Calu3 (cell line): ENCODE measurements around the gene UBXN11. TPM values are rescaled to one million over a fixed set of nuclear protein-coding genes. Genes with fewer than 3 reads are reported as not detected.
A peak's percentile ranks its signal among the peaks of the same experiment; 100 is the strongest.

Source experiments
- BruUV-seq: library from RNA; stranded (reverse); fragments of 400-500 nt; replicated peaks from 2 replicates; lab custom pipeline; 2021; lab: Mats Ljungman, UMichigan
- CTCF ChIA-PET: fragments of 300-600 bp; sonication (Branson Sonifier 250); formaldehyde crosslinking; loops from one replicate; lab custom pipeline; 2022; ENCODE audit warnings: antibody characterized with exemption; lab: Charles Lee
- DNase-seq: peaks from one replicate; pipeline ENCODE4 v3.0.0; 2022
- H3K27ac Mint-ChIP-seq: one replicate; pipeline ENCODE4 v1.8.0; 2022; ENCODE audit warnings: mixed read lengths; ENCODE audit not compliant: unreplicated experiment
- H3K27me3 Mint-ChIP-seq: one replicate; pipeline ENCODE4 v1.8.0; 2022; ENCODE audit warnings: mixed read lengths; ENCODE audit not compliant: unreplicated experiment
- H3K36me3 Mint-ChIP-seq: one replicate; pipeline ENCODE4 v1.8.0; 2022; ENCODE audit warnings: mild to moderate bottlenecking, moderate library complexity, mixed read lengths; ENCODE audit not compliant: insufficient read depth, unreplicated experiment
- H3K4me1 Mint-ChIP-seq: one replicate; pipeline ENCODE4 v1.8.0; 2022; ENCODE audit warnings: mild to moderate bottlenecking, low read depth, mixed read lengths; ENCODE audit not compliant: unreplicated experiment
- H3K4me3 Mint-ChIP-seq: one replicate; pipeline ENCODE4 v1.8.0; 2022; ENCODE audit warnings: mild to moderate bottlenecking, low read depth, moderate library complexity, mixed read lengths; ENCODE audit not compliant: unreplicated experiment
- H3K9me3 Mint-ChIP-seq: one replicate; pipeline ENCODE4 v1.8.0; 2022; ENCODE audit warnings: low read depth, mixed read lengths; ENCODE audit not compliant: unreplicated experiment
- intact Hi-C: fragments of 100-400 bp; cut with micrococcal nuclease; formaldehyde crosslinking; loops from one replicate; pipeline ENCODE4 v1.10.0; 2022; ENCODE audit not compliant: unreplicated experiment
- total RNA-seq: library from RNA; stranded (reverse); gene quantifications from 2 replicates; pipeline ENCODE4 v1.2.3, GENCODE V29; 2022
- TF ChIP-seq, protein P1 (sequence below): fragments of 200-600 bp; IDR thresholded peaks from one replicate; pipeline ENCODE4 v1.8.0; 2022; ENCODE audit warnings: antibody characterized with exemption; ENCODE audit not compliant: unreplicated experiment

UBXN11 gene
- total RNA-seq, 1 experiment from 2014 or later: 24.0 TPM

DNA sequence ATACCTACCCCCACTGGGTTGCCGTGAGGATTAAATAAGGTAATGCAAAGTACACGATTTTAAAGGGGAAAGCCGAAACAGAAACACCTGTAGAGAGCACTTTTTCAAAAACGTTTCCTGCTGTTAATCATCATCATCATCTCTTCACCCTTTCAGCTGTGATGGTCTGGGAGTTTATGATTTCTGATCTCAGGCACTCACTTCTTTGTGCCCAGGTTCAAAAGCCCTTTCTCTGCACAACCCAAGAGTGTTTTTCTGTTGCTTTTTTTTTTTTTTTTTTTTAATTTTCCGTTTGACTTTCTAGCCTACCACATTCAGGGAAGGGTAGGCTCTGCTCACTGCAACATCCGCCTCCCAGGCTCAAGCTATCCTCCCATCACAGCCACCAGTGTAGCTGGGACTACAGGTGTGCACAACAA, 936 bp upstream of the UBXN11 start:
- DNase-seq: no peak
- Mint-ChIP-seq H3K27me3 (no peaks in the 10 kb centered on the region), H3K27ac (no peak overlapping the region), H3K9me3 (no peaks in the 10 kb centered on the region), H3K36me3 (peaks cover 9% of the 10 kb centered on the region), H3K4me1 (peaks cover 15% of the 10 kb centered on the region), H3K4me3 (peak overlapping the region; percentile 92)
- intact Hi-C loops: no loop called here
- BruUV-seq: no TSS peak
- TF ChIP-seq, protein P1, sequence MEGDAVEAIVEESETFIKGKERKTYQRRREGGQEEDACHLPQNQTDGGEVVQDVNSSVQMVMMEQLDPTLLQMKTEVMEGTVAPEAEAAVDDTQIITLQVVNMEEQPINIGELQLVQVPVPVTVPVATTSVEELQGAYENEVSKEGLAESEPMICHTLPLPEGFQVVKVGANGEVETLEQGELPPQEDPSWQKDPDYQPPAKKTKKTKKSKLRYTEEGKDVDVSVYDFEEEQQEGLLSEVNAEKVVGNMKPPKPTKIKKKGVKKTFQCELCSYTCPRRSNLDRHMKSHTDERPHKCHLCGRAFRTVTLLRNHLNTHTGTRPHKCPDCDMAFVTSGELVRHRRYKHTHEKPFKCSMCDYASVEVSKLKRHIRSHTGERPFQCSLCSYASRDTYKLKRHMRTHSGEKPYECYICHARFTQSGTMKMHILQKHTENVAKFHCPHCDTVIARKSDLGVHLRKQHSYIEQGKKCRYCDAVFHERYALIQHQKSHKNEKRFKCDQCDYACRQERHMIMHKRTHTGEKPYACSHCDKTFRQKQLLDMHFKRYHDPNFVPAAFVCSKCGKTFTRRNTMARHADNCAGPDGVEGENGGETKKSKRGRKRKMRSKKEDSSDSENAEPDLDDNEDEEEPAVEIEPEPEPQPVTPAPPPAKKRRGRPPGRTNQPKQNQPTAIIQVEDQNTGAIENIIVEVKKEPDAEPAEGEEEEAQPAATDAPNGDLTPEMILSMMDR: no peak
- CTCF ChIA-PET: interaction anchor here (0.9 kb wide), 1 partner anchor 32 kb away, joined by 3 read pairs; no protein-coding TSS in a partner anchor

DNA sequence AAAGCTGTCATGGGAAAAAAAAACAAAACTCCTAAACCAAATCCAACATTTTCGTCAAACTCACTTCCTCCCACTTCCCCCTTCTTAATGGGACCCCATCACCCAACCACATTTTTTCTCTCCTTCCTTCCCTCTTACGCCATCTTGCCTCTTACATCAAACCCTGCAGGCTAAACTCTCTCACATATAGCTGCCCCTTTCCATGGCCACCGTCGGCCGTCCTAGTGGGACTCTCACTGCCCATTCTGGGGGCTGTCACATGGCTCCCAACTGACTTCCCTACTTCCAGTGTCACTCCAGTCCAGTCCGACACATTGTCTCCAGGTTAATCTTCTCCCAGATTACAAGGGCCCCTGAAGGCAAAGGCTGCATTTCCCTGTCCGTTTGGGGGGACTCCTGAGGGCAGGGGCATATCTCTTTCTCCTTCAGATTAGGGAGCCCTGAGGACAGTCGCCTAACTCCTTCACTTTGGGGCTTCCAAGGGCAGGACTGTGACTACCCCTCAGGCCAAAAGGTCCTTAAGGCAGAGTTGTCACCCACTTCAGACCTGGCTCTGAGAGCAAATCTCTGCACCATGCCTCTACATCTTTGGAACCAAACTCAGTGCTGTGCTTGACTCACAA, 658 bp downstream of the UBXN11 start:
- Mint-ChIP-seq H3K27me3 (no peaks in the 10 kb centered on the region), H3K27ac (peak overlapping the region; percentile 89), H3K4me3 (peak overlapping the region; percentile 92), H3K36me3 (peaks cover 9% of the 10 kb centered on the region), H3K4me1 (peaks cover 15% of the 10 kb centered on the region), H3K9me3 (no peaks in the 10 kb centered on the region)
- DNase-seq: no peak
- TSS peak; percentile 89 for BruUV-seq
- CTCF ChIA-PET: interaction anchor here (0.8 kb wide), 1 partner anchor 16 kb away, joined by 3 read pairs; no protein-coding TSS in a partner anchor
- intact Hi-C loops: no loop called here
- TF ChIP-seq, protein P1: no peak

GRCh38 chr1:26302733-26303405, 3.6 kb downstream of the UBXN11 start:
- Mint-ChIP-seq H3K9me3 (no peaks in the 10 kb centered on the region), H3K4me1 (peaks cover 24% of the 10 kb centered on the region), H3K36me3 (peaks cover 9% of the 10 kb centered on the region), H3K4me3 (no peak overlapping the region), H3K27me3 (no peaks in the 10 kb centered on the region), H3K27ac (no peak overlapping the region)
- intact Hi-C loops: no loop called here
- CTCF ChIA-PET: no interaction called here
- DNase-seq: no peak
- TF ChIP-seq, protein P1: no peak
- BruUV-seq: no TSS peak

- CTCF ChIA-PET: no interaction called here
- intact Hi-C loops: no loop called here
- no TSS peak for BruUV-seq
- H3K27ac Mint-ChIP-seq: no peak overlapping the region
- no peak for DNase-seq
- H3K36me3 Mint-ChIP-seq: no peaks in the 10 kb centered on the region
- H3K4me1 Mint-ChIP-seq: peaks cover 14% of the 10 kb centered on the region
- no peaks in the 10 kb centered on the region for H3K27me3 Mint-ChIP-seq
- TF ChIP-seq, protein P1: no peak
- H3K9me3 Mint-ChIP-seq: no peaks in the 10 kb centered on the region
- no peak overlapping the region for H3K4me3 Mint-ChIP-seq
Observed at GRCh38 chr1:26300578-26301275, 5.7 kb downstream of the UBXN11 start.
